OCI-M1 (cell line): Measurements from ENCODE around the gene NDE1.

Experiments
- DNase-seq: peaks from one replicate; lab custom pipeline; 2025; lab: John Stamatoyannopoulos, UW

NDE1 gene

GRCh38 chr16:15739464-15739863 is 89.4 kb downstream of the NDE1 start:
- no peak for DNase-seq

GRCh38 chr16:15739950-15740349 is 89.9 kb downstream of the NDE1 start:
- no peak for DNase-seq

- DNase-seq: no peak
Observed at GRCh38 chr16:15741207-15741871, 91.3 kb downstream of the NDE1 start.

- no peak for DNase-seq
Observed at GRCh38 chr16:15742716-15743115, 92.7 kb downstream of the NDE1 start.

GRCh38 chr16:15743657-15744056 is 93.6 kb downstream of the NDE1 start:
- no peak for DNase-seq

GRCh38 chr16:15746332-15746731 is 96.3 kb downstream of the NDE1 start:
- DNase-seq: no peak

- no peak for DNase-seq
Observed at GRCh38 chr16:15747937-15748336, 97.9 kb downstream of the NDE1 start.

- DNase-seq: no peak
Observed at GRCh38 chr16:15748654-15749053, 98.6 kb downstream of the NDE1 start.

- no peak for DNase-seq
Observed at GRCh38 chr16:15749371-15749770, 99.3 kb downstream of the NDE1 start.

- no peak for DNase-seq
Observed at GRCh38 chr16:15749985-15750384, 99.9 kb downstream of the NDE1 start.

GRCh38 chr16:15751940-15752339 is 101.9 kb downstream of the NDE1 start:
- DNase-seq: no peak

GRCh38 chr16:15752717-15753488 is 102.9 kb downstream of the NDE1 start:
- no peak for DNase-seq

- DNase-seq: no peak
Observed at GRCh38 chr16:15754821-15755534, 104.9 kb downstream of the NDE1 start.

GRCh38 chr16:15757077-15757386 is 107.0 kb downstream of the NDE1 start:
- no peak for DNase-seq

- DNase-seq: no peak
Observed at GRCh38 chr16:15757630-15758251, 107.7 kb downstream of the NDE1 start.

GRCh38 chr16:15759070-15759469 is 109.0 kb downstream of the NDE1 start:
- DNase-seq: no peak

- DNase-seq: no peak
Observed at GRCh38 chr16:15760129-15760528, 110.1 kb downstream of the NDE1 start.

GRCh38 chr16:15764112-15764511 is 114.1 kb downstream of the NDE1 start:
- no peak for DNase-seq

GRCh38 chr16:15765116-15765515 is 115.1 kb downstream of the NDE1 start:
- DNase-seq: no peak

- peak; percentile 70 for DNase-seq
Observed at GRCh38 chr16:15765880-15766279, 115.8 kb downstream of the NDE1 start.

- no peak for DNase-seq
Observed at GRCh38 chr16:15766918-15767317, 116.9 kb downstream of the NDE1 start.

- no peak for DNase-seq
Observed at GRCh38 chr16:15768201-15768600, 118.2 kb downstream of the NDE1 start.

GRCh38 chr16:15769239-15769638 is 119.2 kb downstream of the NDE1 start:
- no peak for DNase-seq
